HCT116 (cell line): ENCODE measurements around the gene PDE4B.

Experiments
- POLR2AphosphoS5 ChIP-seq: IDR thresholded peaks from 2 replicates; pipeline ENCODE4 v1.6.1; 2011; ENCODE audit warnings: mild to moderate bottlenecking, low read depth, low read length, moderate library complexity
- TF ChIP-seq, protein P1 (sequence below): IDR thresholded peaks from 2 replicates; pipeline ENCODE4 v1.6.1; 2012

DNA sequence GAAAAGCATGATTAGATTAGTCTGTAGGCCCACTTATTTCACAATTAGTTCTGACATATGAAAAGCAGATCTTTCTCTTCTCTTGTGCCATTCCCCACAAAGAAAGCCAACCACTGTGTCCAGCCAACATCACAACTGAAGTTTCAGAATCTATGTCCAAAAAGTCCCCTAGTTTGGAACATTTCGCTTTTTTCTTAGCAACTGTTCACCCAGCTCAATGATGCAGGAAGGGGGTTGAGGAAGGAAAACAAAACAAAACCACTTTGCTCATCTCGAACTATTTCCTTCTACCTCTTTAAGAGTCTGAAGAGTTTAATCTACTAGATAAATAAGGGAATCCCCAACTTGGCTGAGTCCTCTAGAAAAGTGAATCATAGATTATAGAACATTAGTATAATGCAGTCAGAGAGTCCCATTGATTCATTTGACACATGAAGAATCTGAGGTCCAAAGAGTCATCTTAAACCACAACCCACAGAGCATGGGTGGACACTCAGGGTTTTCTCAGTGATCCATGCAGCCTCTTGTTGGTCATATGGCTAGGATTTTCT lies 581.9 kb downstream of the PDE4B start:
- TF ChIP-seq, protein P1, sequence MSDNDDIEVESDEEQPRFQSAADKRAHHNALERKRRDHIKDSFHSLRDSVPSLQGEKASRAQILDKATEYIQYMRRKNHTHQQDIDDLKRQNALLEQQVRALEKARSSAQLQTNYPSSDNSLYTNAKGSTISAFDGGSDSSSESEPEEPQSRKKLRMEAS = no peak
- TF ChIP-seq POLR2AphosphoS5 = no peak; the same call in none of the 2 replicates
